GM08714 (cell line): ENCODE measurements around the gene AMD1.

Source experiments
- H3K4me3 ChIP-seq: fragments of 200-500 bp; sonication (Bioruptor generic); 2 replicates; pipeline ENCODE4 v1.5.1; 2014; ENCODE audit warnings: mild to moderate bottlenecking, low read length, inconsistent platforms
- ZNF274 ChIP-seq: IDR thresholded peaks from 2 replicates; pipeline ENCODE4 v1.6.1; 2012; ENCODE audit warnings: mild to moderate bottlenecking, low read depth, low read length

The AMD1 gene

GRCh38 chr6:110864824-110865223 lies 9.8 kb upstream of the AMD1 start:
- TF ChIP-seq ZNF274 = no peak
- H3K4me3 ChIP-seq = no peak overlapping the region

- no peak for TF ChIP-seq ZNF274
- peak overlapping the region; percentile 97 for H3K4me3 ChIP-seq
These were observed 429 bp downstream of the AMD1 start for GRCh38 chr6:110874880-110875547.

GRCh38 chr6:110875548-110876169 lies 1.1 kb downstream of the AMD1 start:
- TF ChIP-seq ZNF274 = no peak
- peak overlapping the region; percentile 97 for H3K4me3 ChIP-seq

GRCh38 chr6:110876170-110876773 lies 1.7 kb downstream of the AMD1 start:
- H3K4me3 ChIP-seq = peak overlapping the region; percentile 97
- TF ChIP-seq ZNF274 = no peak

- no peak for TF ChIP-seq ZNF274
- H3K4me3 ChIP-seq = peak overlapping the region; percentile 97
These were observed 2.4 kb downstream of the AMD1 start for GRCh38 chr6:110876806-110877564.

- TF ChIP-seq ZNF274 = no peak
- H3K4me3 ChIP-seq = peak overlapping the region; percentile 97
These were observed 3.0 kb downstream of the AMD1 start for GRCh38 chr6:110877569-110877968.

- TF ChIP-seq ZNF274 = no peak
- H3K4me3 ChIP-seq = peak overlapping the region; percentile 34
These were observed 4.4 kb downstream of the AMD1 start for GRCh38 chr6:110878751-110879522.

GRCh38 chr6:110880651-110881050 lies 6.1 kb downstream of the AMD1 start:
- H3K4me3 ChIP-seq = no peak overlapping the region
- no peak for TF ChIP-seq ZNF274

GRCh38 chr6:110881546-110882273 lies 7.1 kb downstream of the AMD1 start:
- no peak for TF ChIP-seq ZNF274
- no peak overlapping the region for H3K4me3 ChIP-seq

- TF ChIP-seq ZNF274 = no peak
- no peak overlapping the region for H3K4me3 ChIP-seq
These were observed 7.7 kb downstream of the AMD1 start for GRCh38 chr6:110882274-110882619.

- no peak overlapping the region; the same call in 1 of the 2 replicates for H3K4me3 ChIP-seq
These were observed 8.4 kb downstream of the AMD1 start for GRCh38 chr6:110882824-110883554.

GRCh38 chr6:110884321-110884720 lies 9.7 kb downstream of the AMD1 start:
- no peak overlapping the region for H3K4me3 ChIP-seq

More at GRCh38 chr6:110882824-110883554, 8.4 kb downstream of the AMD1 start:
- no peak for TF ChIP-seq ZNF274

GRCh38 chr6:110885526-110885925 lies 10.9 kb downstream of the AMD1 start:
- no peak for TF ChIP-seq ZNF274
- no peak overlapping the region for H3K4me3 ChIP-seq

More at GRCh38 chr6:110884321-110884720, 9.7 kb downstream of the AMD1 start:
- TF ChIP-seq ZNF274 = no peak
